HCT116 (cell line): ENCODE data around the gene C19orf38.

Experiments used
- CEBPB ChIP-seq: IDR thresholded peaks from 2 replicates; pipeline ENCODE4 v1.6.1; 2012; ENCODE audit warnings: low read depth
- EZH2 ChIP-seq: fragments of 200-600 bp; sonication (generic); IDR thresholded peaks from 2 replicates; pipeline ENCODE4 v1.6.1; 2017; ENCODE audit warnings: antibody characterized with exemption, mixed run types
- EZH2phosphoT487 ChIP-seq: fragments of 200-600 bp; IDR thresholded peaks from 2 replicates; pipeline ENCODE4 v1.6.1; 2018; ENCODE audit warnings: antibody characterized with exemption, borderline replicate concordance
- POLR2AphosphoS5 ChIP-seq: IDR thresholded peaks from 2 replicates; pipeline ENCODE4 v1.6.1; 2011; ENCODE audit warnings: mild to moderate bottlenecking, low read depth, low read length, moderate library complexity
- RAD21 ChIP-seq: IDR thresholded peaks from 2 replicates; pipeline ENCODE4 v1.6.1; 2012; ENCODE audit warnings: low read depth, mild to moderate bottlenecking
- ZNF274 ChIP-seq: fragments of 200-500 bp; sonication (Bioruptor generic); IDR thresholded peaks from 2 replicates; pipeline ENCODE4 v1.6.1; 2014; ENCODE audit warnings: mild to moderate bottlenecking, low read depth, low read length, inconsistent platforms
- TF ChIP-seq, protein P1 (sequence below), 3 experiments: fragments of 200-600 bp in 1 of 3; sonication (generic) in 1 of 3; IDR thresholded peaks in 2 of 3; conservative IDR thresholded peaks in 1 of 3; 2 replicates each; pipeline ENCODE4 v1.5.1; 2012 to 2017; ENCODE audit warnings: low read depth in 2 of 3, low read length in 2 of 3, antibody characterized with exemption in 1 of 3, borderline replicate concordance in 1 of 3, control low read depth in 1 of 3, mild to moderate bottlenecking in 1 of 3, mixed read lengths in 1 of 3, mixed run types in 1 of 3, moderate library complexity in 1 of 3; ENCODE audit not compliant: insufficient read depth in 1 of 3
- TF ChIP-seq, protein P2 (sequence below): IDR thresholded peaks from 2 replicates; pipeline ENCODE4 v1.6.1; 2012; ENCODE audit warnings: low read depth

- TF ChIP-seq, protein P1, sequence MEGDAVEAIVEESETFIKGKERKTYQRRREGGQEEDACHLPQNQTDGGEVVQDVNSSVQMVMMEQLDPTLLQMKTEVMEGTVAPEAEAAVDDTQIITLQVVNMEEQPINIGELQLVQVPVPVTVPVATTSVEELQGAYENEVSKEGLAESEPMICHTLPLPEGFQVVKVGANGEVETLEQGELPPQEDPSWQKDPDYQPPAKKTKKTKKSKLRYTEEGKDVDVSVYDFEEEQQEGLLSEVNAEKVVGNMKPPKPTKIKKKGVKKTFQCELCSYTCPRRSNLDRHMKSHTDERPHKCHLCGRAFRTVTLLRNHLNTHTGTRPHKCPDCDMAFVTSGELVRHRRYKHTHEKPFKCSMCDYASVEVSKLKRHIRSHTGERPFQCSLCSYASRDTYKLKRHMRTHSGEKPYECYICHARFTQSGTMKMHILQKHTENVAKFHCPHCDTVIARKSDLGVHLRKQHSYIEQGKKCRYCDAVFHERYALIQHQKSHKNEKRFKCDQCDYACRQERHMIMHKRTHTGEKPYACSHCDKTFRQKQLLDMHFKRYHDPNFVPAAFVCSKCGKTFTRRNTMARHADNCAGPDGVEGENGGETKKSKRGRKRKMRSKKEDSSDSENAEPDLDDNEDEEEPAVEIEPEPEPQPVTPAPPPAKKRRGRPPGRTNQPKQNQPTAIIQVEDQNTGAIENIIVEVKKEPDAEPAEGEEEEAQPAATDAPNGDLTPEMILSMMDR (IDR thresholded peaks at IDR 0.05 in 2 of 3, conservative IDR thresholded peaks at IDR 0.05 in 1 of 3; ENCODE audit: borderline replicate concordance in 1 of 3, insufficient read depth in 1 of 3, low read depth in 2 of 3, low read length in 2 of 3) = no peak
- TF ChIP-seq CEBPB (no peak), EZH2 (no peak), EZH2phosphoT487 (no peak), ZNF274 (no peak), POLR2AphosphoS5 (no peak), RAD21 (no peak)
- TF ChIP-seq, protein P2, sequence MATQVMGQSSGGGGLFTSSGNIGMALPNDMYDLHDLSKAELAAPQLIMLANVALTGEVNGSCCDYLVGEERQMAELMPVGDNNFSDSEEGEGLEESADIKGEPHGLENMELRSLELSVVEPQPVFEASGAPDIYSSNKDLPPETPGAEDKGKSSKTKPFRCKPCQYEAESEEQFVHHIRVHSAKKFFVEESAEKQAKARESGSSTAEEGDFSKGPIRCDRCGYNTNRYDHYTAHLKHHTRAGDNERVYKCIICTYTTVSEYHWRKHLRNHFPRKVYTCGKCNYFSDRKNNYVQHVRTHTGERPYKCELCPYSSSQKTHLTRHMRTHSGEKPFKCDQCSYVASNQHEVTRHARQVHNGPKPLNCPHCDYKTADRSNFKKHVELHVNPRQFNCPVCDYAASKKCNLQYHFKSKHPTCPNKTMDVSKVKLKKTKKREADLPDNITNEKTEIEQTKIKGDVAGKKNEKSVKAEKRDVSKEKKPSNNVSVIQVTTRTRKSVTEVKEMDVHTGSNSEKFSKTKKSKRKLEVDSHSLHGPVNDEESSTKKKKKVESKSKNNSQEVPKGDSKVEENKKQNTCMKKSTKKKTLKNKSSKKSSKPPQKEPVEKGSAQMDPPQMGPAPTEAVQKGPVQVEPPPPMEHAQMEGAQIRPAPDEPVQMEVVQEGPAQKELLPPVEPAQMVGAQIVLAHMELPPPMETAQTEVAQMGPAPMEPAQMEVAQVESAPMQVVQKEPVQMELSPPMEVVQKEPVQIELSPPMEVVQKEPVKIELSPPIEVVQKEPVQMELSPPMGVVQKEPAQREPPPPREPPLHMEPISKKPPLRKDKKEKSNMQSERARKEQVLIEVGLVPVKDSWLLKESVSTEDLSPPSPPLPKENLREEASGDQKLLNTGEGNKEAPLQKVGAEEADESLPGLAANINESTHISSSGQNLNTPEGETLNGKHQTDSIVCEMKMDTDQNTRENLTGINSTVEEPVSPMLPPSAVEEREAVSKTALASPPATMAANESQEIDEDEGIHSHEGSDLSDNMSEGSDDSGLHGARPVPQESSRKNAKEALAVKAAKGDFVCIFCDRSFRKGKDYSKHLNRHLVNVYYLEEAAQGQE = no peak
Measured at GRCh38 chr19:10884274-10884673, 36.1 kb downstream of the C19orf38 start.
